GOT3 (cell line): ENCODE results near the gene DGKH.

Experiments
- DNase-seq: peaks from one replicate; lab custom pipeline; 2025; ENCODE audit warnings: mixed read lengths; lab: John Stamatoyannopoulos, UW

Gene DGKH

GRCh38 chr13:42048342-42048683 lies at the start of gene DGKH:
Gene DGKH (plus strand): TSS chr13:42048648. CDS start chr13:42048774, 126 bp downstream.
- no peak for DNase-seq

GRCh38 chr13:42000846-42001245 lies 47.6 kb upstream of the DGKH start:
- DNase-seq: no peak

- no peak for DNase-seq
These were observed 46.9 kb upstream of the DGKH start for GRCh38 chr13:42001580-42001979.

- DNase-seq: no peak
These were observed 46.4 kb upstream of the DGKH start for GRCh38 chr13:42002066-42002465.

- no peak for DNase-seq
These were observed 40.6 kb upstream of the DGKH start for GRCh38 chr13:42007844-42008243.

- no peak for DNase-seq
These were observed 39.4 kb upstream of the DGKH start for GRCh38 chr13:42009057-42009456.

GRCh38 chr13:42011601-42012350 lies 36.7 kb upstream of the DGKH start:
- DNase-seq: no peak

GRCh38 chr13:42014119-42014518 lies 34.3 kb upstream of the DGKH start:
- no peak for DNase-seq

- no peak for DNase-seq
These were observed 31.2 kb upstream of the DGKH start for GRCh38 chr13:42017264-42017663.

GRCh38 chr13:42021851-42022250 lies 26.6 kb upstream of the DGKH start:
- DNase-seq: no peak

- no peak for DNase-seq
These were observed 26.1 kb upstream of the DGKH start for GRCh38 chr13:42022336-42022735.

GRCh38 chr13:42022796-42023493 lies 25.5 kb upstream of the DGKH start:
- DNase-seq: no peak

- DNase-seq: no peak
These were observed 21.2 kb upstream of the DGKH start for GRCh38 chr13:42027286-42027685.

GRCh38 chr13:42028113-42028799 lies 20.2 kb upstream of the DGKH start:
- no peak for DNase-seq

GRCh38 chr13:42035905-42036521 lies 12.4 kb upstream of the DGKH start:
- no peak for DNase-seq

- DNase-seq: no peak
These were observed 11.7 kb upstream of the DGKH start for GRCh38 chr13:42036711-42037110.

GRCh38 chr13:42038661-42039456 lies 9.6 kb upstream of the DGKH start:
- no peak for DNase-seq

- DNase-seq: no peak
These were observed 8.9 kb upstream of the DGKH start for GRCh38 chr13:42039457-42039945.

- peak; percentile 66 for DNase-seq
These were observed 8.3 kb upstream of the DGKH start for GRCh38 chr13:42039946-42040729.

- DNase-seq: no peak
These were observed 7.8 kb upstream of the DGKH start for GRCh38 chr13:42040730-42041010.
